Measurements from ENCODE around the gene CHD2. TPM values are rescaled to one million over a fixed set of nuclear protein-coding genes. Genes with fewer than 3 reads are reported as not detected.

CHD2 gene
- total RNA-seq, 4 donors from 2014 or later, result 149 to 299 (median 213) TPM

GRCh38 chr15:92921215-92922131 lies 21.3 kb downstream of the CHD2 start:
- Histone ChIP-seq H3K36me3 (peaks cover 11 to 18% of the 10 kb centered on the region in 2 donors), H3K9me3 (no peaks in the 10 kb centered on the region), H3K27me3 (no peaks in the 10 kb centered on the region), H3K4me3 (replicated peaks in 1 of 3) (no peak overlapping the region), H3K4me1 (peaks cover 65 to 88% of the 10 kb centered on the region in 2 donors), H3K27ac (peak overlapping the region; percentile 5 to 98 (median 44))
- DNase-seq, result no peak
- 85 to 86% methylated on average over 4 of the region's 4 CpGs for WGBS, 2 donors
- TF ChIP-seq POLR2A (IDR thresholded peaks at IDR 0.05) (no peak), CTCF (IDR thresholded peaks at IDR 0.05) (no peak)
- intact Hi-C loops (cut with DNase I), result loop anchor here (5.0 kb wide), 1 partner anchor 124 kb away; no protein-coding TSS in a partner anchor

- no peaks in the 10 kb centered on the region for H3K9me3 ChIP-seq
- peaks cover 57 to 80% of the 10 kb centered on the region in 2 donors for H3K4me1 ChIP-seq
- TF ChIP-seq CTCF (IDR thresholded peaks at IDR 0.05) (no peak), POLR2A (IDR thresholded peaks at IDR 0.05) (no peak)
- H3K27ac ChIP-seq, result peak overlapping the region in 2 of 3 donors; percentile 44 to 98
- 82 to 87% methylated on average over 5 of the region's 5 CpGs for WGBS, 2 donors
- intact Hi-C loops (cut with DNase I), result loop anchor here (5.0 kb wide), 1 partner anchor 125 kb away; no protein-coding TSS in a partner anchor
- peaks cover 13 to 26% of the 10 kb centered on the region in 2 donors for H3K36me3 ChIP-seq
- H3K4me3 ChIP-seq (replicated peaks in 1 of 3), result no peak overlapping the region
- no peak for DNase-seq
- H3K27me3 ChIP-seq, result no peaks in the 10 kb centered on the region
These were observed 22.4 kb downstream of the CHD2 start for GRCh38 chr15:92922418-92923002.

- peak overlapping the region; percentile 20 to 63 (median 51) for H3K27ac ChIP-seq
- intact Hi-C loops (cut with DNase I), result loop anchor here (5.0 kb wide), 1 partner anchor 127 kb away; no protein-coding TSS in a partner anchor
- H3K9me3 ChIP-seq, result no peaks in the 10 kb centered on the region
- 37 to 42% methylated on average over 7 of the region's 7 CpGs for WGBS, 2 donors
- H3K27me3 ChIP-seq, result no peaks in the 10 kb centered on the region
- H3K36me3 ChIP-seq, result peaks cover 26 to 37% of the 10 kb centered on the region in 2 donors
- TF ChIP-seq POLR2A (IDR thresholded peaks at IDR 0.05), result no peak
- TF ChIP-seq CTCF (IDR thresholded peaks at IDR 0.05), result no peak
- DNase-seq, result peak; percentile 43 to 47
- H3K4me3 ChIP-seq (replicated peaks in 1 of 3), result no peak overlapping the region
- H3K4me1 ChIP-seq, result peaks cover 53 to 72% of the 10 kb centered on the region in 2 donors
These were observed 24.1 kb downstream of the CHD2 start for GRCh38 chr15:92924216-92924615.

- TF ChIP-seq CTCF (IDR thresholded peaks at IDR 0.05) (no peak), POLR2A (IDR thresholded peaks at IDR 0.05) (no peak)
- Histone ChIP-seq H3K36me3 (peaks cover 29 to 41% of the 10 kb centered on the region in 2 donors), H3K4me3 (replicated peaks in 1 of 3) (no peak overlapping the region), H3K9me3 (no peaks in the 10 kb centered on the region), H3K27me3 (no peaks in the 10 kb centered on the region), H3K27ac (peak overlapping the region in 2 of 3 donors; percentile 8 to 63), H3K4me1 (peaks cover 54 to 73% of the 10 kb centered on the region in 2 donors)
- WGBS, 2 donors, result 97 to 98% methylated on average over 2 of the region's 2 CpGs
- no peak for DNase-seq
- intact Hi-C loops (cut with DNase I), result no loop called here
These were observed 25.3 kb downstream of the CHD2 start for GRCh38 chr15:92925454-92925853.

Measured in thyroid gland (tissue), 4 donors.